ENCODE measurements around the gene CYP46A1.
"Not testable (repeated sequence)": the region's sequence is repeated elsewhere in the genome, so short reads cannot be mapped to it uniquely, and the experiment has no call there.

The CYP46A1 gene

GRCh38 chr14:99683619-99684409 is at the start of gene CYP46A1:
Gene CYP46A1, plus strand, starts transcription at chr14:99684298. Its CDS starts 120 bp downstream, at chr14:99684418.
- Mint-ChIP-seq H3K27me3 (ENCODE audit: low read depth) (peaks cover 42% of the 10 kb centered on the region), H3K4me1 (peaks cover 12% of the 10 kb centered on the region), H3K9me3 (no peaks in the 10 kb centered on the region), H3K36me3 (ENCODE audit: low read depth) (no peaks in the 10 kb centered on the region), H3K4me3 (peak within 1 kb of the TSS; percentile 87 to 96 (median 90)), H3K27ac (peak within 1 kb of the TSS; percentile 46 to 92 (median 62))
- TF ChIP-seq, protein P1, sequence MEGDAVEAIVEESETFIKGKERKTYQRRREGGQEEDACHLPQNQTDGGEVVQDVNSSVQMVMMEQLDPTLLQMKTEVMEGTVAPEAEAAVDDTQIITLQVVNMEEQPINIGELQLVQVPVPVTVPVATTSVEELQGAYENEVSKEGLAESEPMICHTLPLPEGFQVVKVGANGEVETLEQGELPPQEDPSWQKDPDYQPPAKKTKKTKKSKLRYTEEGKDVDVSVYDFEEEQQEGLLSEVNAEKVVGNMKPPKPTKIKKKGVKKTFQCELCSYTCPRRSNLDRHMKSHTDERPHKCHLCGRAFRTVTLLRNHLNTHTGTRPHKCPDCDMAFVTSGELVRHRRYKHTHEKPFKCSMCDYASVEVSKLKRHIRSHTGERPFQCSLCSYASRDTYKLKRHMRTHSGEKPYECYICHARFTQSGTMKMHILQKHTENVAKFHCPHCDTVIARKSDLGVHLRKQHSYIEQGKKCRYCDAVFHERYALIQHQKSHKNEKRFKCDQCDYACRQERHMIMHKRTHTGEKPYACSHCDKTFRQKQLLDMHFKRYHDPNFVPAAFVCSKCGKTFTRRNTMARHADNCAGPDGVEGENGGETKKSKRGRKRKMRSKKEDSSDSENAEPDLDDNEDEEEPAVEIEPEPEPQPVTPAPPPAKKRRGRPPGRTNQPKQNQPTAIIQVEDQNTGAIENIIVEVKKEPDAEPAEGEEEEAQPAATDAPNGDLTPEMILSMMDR (IDR thresholded peaks at IDR 0.05; ENCODE audit: unreplicated experiment in 3 of 3): no peak

- no peaks in the 10 kb centered on the region for H3K9me3 Mint-ChIP-seq
- H3K4me3 Mint-ChIP-seq: no peak overlapping the region
- TF ChIP-seq, protein P1 (IDR thresholded peaks at IDR 0.05; ENCODE audit: unreplicated experiment in 3 of 3): no peak
- peak overlapping the region in 1 of 3 experiments; percentile 52 for H3K27ac Mint-ChIP-seq
- H3K27me3 Mint-ChIP-seq (ENCODE audit: low read depth): peaks cover 14% of the 10 kb centered on the region
- no peaks in the 10 kb centered on the region for H3K36me3 Mint-ChIP-seq (ENCODE audit: low read depth)
- H3K4me1 Mint-ChIP-seq: peaks cover 6% of the 10 kb centered on the region
Observed at GRCh38 chr14:99634443-99634842, 49.7 kb upstream of the CYP46A1 start.

GRCh38 chr14:99635116-99635515 is 49.0 kb upstream of the CYP46A1 start:
- Mint-ChIP-seq H3K27me3 (ENCODE audit: low read depth) (peaks cover 14% of the 10 kb centered on the region), H3K27ac (no peak overlapping the region), H3K4me1 (peaks cover 6% of the 10 kb centered on the region), H3K9me3 (no peaks in the 10 kb centered on the region), H3K4me3 (no peak overlapping the region), H3K36me3 (ENCODE audit: low read depth) (no peaks in the 10 kb centered on the region)
- TF ChIP-seq, protein P1 (IDR thresholded peaks at IDR 0.05; ENCODE audit: unreplicated experiment in 3 of 3): no peak

GRCh38 chr14:99636487-99636886 is 47.6 kb upstream of the CYP46A1 start:
- Mint-ChIP-seq H3K4me1 (peaks cover 6% of the 10 kb centered on the region), H3K4me3 (no peak overlapping the region), H3K36me3 (ENCODE audit: low read depth) (no peaks in the 10 kb centered on the region), H3K27ac (no peak overlapping the region), H3K9me3 (no peaks in the 10 kb centered on the region), H3K27me3 (ENCODE audit: low read depth) (peaks cover 5% of the 10 kb centered on the region)
- TF ChIP-seq, protein P1 (IDR thresholded peaks at IDR 0.05; ENCODE audit: unreplicated experiment in 3 of 3): no peak

DNA sequence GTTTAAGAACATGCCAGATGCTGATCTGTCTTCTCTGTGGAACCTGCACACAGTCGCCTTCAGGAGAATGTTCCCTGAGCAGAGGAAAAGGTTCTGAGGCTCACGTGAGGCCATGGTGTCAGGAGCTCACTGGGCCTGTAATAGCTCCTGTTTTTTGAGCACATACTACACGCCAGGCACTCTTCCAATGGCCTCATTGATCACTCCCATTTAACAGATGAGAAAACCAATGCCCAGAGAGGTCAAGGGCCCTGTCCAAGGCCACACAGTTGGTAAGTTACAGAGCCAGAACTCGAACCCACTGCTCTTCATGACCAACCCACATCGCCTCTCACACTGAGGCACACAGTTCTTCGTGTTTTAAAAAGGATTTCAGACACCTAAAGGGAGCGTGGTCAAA is 46.5 kb upstream of the CYP46A1 start:
- TF ChIP-seq, protein P1 (IDR thresholded peaks at IDR 0.05; ENCODE audit: unreplicated experiment in 3 of 3): no peak

DNA sequence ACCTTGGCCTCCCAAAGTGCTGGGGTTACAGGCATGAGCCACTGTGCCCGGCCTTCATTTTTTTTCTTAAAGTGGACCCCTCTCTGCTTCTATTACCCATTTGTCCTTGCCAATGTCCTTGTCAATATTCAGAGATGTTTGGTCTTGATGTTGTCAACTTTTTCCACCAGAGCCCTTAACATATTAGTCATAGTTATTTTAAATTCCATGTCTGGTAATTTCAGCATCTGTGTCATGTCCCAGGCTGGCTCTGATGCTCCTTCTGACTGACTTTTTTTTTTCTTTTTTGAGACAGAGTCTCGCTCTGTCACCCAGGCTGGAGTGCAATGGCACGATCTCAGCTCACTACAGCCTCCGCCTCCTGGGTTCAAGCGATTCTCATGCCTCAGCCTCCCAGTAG is 41.3 kb upstream of the CYP46A1 start:
- H3K4me1 Mint-ChIP-seq; H3K4me3 Mint-ChIP-seq; H3K27ac Mint-ChIP-seq; H3K9me3 Mint-ChIP-seq; H3K36me3 Mint-ChIP-seq (ENCODE audit: low read depth): not testable (repeated sequence)
- peaks cover 15% of the 10 kb centered on the region for H3K27me3 Mint-ChIP-seq (ENCODE audit: low read depth)

More for the DNA sequence above, 46.5 kb upstream of the CYP46A1 start:
- H3K36me3 Mint-ChIP-seq (ENCODE audit: low read depth): no peaks in the 10 kb centered on the region
- no peaks in the 10 kb centered on the region for H3K9me3 Mint-ChIP-seq
- H3K27me3 Mint-ChIP-seq (ENCODE audit: low read depth): peaks cover 5% of the 10 kb centered on the region
- no peak overlapping the region for H3K27ac Mint-ChIP-seq
- peaks cover 6% of the 10 kb centered on the region for H3K4me1 Mint-ChIP-seq
- no peak overlapping the region for H3K4me3 Mint-ChIP-seq

Data from nephron (organoid).